ENCODE results near the gene C5.
"Not testable (repeated sequence)": the region's sequence is repeated elsewhere in the genome, so short reads cannot be mapped to it uniquely, and the experiment has no call there.

Gene C5

DNA sequence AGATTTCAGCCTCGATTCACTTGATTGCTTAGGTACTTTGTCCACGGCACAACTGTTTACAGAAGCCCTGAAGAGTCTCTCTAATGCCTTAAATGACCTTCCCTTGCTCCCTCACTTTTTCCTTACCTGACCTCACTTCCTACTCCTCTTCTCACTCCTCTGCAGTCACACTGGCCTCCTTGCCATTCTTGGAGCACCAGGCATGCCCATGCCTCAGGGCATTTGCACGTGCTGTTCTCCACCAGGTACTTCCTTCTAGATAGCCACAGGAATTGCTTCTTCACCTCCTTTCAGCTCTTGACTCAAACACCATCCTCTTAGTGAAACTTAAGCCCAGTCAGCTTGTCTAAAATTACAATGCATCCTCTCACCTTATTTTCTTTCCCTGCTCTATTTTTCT, 71.1 kb downstream of the C5 start:
- DNase-seq (ENCODE audit: low read depth), result no peak

DNA sequence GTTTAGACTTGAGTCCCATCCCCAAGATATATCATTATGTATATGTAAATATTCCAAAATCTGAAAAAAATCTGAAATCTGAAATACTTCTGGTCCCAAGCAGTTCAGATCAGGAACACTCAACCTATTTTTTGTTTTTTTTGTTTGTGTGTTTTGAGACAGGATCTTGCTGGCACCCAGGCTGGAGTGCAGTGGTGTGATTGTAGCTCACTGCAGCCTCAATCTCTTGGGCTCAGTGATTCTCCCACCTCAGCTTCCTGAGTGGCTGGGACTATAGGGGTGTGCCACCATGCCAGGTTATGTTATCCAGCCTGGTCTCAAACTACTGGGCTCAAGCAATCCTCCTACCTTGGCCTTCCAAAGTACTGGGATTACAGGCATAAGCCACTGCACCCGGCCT, 72.8 kb downstream of the C5 start:
- DNase-seq (ENCODE audit: low read depth), result no peak

DNA sequence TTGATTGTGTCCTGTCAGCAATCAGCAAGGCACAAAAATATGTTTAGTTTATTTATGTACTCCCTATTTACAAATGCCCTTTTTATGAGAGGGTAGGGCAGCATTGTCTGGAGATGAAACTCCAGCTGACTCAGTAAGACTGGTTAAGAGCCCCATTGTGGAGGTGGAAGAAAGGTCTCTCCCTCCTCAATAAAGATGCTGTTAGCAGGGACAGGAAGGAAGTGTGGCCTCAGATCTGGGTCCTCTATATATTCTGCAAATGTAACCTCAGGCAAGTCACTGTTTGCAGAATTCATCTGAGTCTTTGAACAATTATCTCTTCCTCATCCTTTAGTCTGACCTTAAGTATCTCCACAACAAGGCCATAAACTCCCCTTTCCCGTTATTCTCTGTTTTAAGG, 75.2 kb downstream of the C5 start:
- no peak for DNase-seq (ENCODE audit: low read depth)

DNA sequence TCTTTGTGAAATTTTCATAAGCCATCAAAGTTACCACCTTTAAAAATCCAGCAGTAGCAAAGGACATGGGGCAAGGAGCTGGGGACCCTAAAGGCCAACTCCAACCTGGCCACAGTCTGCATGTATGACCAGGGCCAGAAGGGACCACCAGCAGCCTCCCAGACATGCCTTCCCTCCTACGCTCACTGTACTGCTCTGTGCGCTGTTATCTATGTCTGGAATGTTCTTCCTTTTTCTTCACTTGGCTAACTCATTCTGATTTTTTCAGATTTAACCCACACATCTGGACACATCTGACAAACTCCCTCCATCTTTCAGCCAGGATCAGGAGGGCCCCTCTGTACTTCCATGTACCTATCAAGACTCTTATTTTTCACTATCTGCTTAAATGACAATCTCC, 75.9 kb downstream of the C5 start:
- no peak for DNase-seq (ENCODE audit: low read depth)

DNA sequence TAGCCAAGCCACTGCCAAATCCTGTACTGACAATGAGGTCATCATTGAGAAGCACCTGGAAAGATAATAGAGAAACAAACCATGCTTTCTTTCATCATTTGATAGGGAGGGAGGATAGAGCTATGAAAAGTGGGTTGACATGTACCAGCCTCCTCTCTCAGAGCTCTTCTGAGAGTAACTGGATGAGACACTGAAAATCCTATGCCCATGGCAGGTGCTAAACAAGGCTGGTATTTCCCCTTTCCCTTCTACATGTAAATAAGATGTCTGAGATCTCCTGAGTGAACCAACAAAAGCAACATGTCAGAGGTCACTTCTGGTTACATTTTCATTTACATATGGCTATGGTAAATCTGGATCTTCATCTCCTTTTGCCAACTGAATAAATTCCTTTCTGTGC, 78.1 kb downstream of the C5 start:
- DNase-seq (ENCODE audit: low read depth), result no peak

- not testable (repeated sequence) for DNase-seq (ENCODE audit: low read depth)
These were observed 78.6 kb downstream of the C5 start for GRCh38 chr9:120971471-120971870.

GRCh38 chr9:120970244-120970643, 79.8 kb downstream of the C5 start:
- no peak for DNase-seq (ENCODE audit: low read depth)

DNA sequence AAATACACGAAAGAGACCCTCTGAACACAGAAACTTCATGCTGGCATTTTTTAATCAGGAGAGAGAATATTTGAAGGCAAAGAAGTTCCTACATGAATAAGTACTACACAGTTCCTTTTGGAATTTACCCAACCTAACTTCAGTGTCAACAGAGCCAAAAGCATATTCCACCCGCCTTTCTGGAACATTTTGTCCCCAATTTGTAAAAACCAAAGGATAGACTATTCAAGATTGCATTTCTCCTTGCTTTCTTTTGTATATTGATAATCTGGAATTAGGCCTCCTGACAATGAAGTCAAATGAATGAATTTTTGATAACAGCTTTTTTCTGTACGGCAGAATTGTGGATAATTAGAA, 84.1 kb downstream of the C5 start:
- DNase-seq (ENCODE audit: low read depth), result no peak

DNA sequence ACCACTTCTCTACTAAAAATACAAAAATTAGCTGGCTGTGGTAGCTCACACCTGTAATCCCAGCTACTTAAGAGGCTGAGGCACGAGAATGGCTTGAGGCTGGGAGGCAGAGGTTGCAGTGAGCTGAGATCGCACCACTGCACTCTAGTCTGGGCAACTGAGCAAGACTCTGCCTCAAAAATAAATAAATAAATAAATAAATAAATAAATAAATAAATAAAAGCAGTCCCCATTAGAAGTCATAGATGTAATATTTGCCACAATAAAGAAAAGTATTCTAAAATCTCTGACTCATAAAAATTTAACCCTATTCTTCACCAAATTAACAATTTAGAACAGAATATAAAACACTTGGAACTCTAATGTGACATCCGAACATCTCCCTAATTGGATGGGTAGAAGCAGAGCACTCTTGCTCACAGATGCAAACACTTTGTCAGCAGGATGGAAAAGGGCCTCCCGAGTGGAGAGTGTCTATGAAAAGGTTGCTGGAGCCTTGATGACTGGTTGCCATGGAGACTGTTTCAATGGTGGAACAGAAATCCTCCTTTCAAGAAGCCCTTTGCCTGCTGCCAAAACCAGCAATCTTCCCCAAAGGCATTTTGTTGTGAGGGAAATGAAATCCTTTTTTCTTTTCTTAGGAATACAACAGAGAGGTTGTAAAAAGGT, 84.6 kb downstream of the C5 start:
- DNase-seq (ENCODE audit: low read depth), result peak; percentile 11

DNA sequence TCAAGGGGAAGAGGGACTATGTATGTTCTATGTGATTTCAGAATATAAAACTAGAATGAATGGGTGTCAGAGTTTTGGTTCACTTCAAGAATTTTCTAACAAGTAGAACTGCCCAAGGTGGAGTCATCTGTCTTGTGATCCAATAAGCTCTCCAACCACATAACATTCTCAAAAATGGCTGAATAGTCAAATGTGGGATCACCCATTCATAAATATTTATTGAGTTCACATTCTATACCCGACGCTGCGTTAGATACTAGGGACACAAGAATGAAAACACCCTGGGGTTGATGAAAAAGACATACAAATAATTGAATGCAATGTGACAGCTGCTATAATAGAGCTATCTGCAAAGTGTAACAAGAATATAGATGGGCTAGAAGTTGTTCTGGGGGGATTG, 88.1 kb downstream of the C5 start:
- DNase-seq (ENCODE audit: low read depth), result no peak

DNA sequence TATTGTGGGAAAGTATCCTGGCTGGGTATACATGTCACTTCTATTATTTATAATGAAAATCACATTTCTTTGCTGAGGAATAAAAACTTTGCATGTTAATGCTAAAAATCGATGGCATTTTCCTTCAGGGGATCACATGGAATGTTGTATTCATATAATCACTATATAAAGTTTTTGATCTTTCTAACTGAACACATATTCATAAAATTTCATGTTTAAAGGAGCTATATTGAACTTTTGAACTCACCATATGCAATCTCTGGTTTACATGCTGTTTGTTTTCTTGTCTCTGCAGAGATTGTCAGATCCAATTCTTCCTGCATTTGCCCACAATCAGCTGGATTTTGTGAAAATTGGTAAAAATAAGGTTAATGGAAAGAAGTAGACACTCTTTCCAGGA, 90.1 kb downstream of the C5 start:
- no peak for DNase-seq (ENCODE audit: low read depth)

DNA sequence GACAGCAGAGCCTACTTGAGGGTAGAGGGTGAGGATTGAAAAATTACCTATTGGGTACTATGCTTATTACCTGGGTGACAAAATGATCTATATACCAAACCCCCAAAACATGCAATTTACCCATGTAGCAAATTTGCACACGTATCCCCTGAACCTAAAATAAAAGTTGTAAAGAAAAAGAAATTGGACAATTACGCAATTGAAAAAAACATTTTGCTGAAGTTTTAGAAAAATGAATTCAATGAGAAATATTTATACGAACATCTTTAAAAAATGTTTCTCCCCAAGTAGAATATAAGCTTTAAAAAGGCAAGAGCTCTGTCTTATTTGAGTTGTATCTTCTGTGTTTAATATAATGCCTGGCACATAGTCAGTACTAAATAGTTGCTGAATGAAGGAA, 93.2 kb downstream of the C5 start:
- no peak for DNase-seq (ENCODE audit: low read depth)

GRCh38 chr9:120951960-120952618, 98.0 kb downstream of the C5 start:
- DNase-seq (ENCODE audit: low read depth), result no peak

DNA sequence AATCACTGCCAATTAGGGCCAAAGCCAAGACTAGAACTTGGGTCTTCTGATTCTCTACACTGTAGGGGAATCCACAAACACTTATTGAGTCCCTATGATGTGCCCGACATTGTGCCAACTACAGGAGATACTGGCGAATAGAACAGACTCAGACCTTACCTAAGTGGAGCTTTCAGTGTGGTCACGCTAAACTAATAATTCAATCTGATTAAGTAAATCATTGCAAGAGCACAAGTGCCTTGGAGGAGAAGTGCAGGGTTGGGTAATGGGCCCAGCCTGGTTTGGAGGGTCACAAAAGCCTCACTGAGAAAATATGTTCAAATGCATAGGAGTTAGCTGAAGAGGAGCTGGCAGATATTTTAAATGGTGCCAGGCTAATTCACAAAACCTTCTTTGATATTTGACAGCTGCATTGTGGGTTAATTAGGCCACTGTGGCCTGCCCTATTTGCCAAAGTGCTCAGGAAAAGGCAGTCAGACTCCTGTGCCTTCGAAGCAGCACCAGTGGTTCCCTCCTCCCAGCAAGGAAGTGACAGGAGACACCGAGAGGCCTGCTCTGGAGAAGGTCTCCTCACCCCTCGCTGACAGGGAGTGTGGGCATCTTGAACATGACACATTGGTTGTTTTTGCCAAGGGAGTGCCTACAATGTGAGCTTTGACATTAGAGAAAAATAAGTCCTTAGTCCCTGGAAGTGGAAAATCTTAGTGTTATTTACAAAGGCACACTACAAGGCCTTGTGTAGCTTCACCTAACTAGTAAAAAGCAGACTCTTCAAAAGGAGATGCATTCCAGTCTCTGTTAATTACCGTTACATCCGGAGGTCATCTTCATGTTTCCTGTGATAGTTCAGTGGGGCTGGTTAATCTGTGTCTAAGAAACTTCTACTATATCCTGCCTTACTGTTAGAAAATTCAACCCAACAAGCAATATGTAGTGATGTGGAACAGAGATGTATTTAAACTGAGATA, 99.4 kb downstream of the C5 start:
- DNase-seq (ENCODE audit: low read depth), result peak; percentile 19

GRCh38 chr9:120949290-120949689, 100.8 kb downstream of the C5 start:
- DNase-seq (ENCODE audit: low read depth), result no peak

GRCh38 chr9:120948824-120949223, 101.3 kb downstream of the C5 start:
- DNase-seq (ENCODE audit: low read depth), result no peak

DNA sequence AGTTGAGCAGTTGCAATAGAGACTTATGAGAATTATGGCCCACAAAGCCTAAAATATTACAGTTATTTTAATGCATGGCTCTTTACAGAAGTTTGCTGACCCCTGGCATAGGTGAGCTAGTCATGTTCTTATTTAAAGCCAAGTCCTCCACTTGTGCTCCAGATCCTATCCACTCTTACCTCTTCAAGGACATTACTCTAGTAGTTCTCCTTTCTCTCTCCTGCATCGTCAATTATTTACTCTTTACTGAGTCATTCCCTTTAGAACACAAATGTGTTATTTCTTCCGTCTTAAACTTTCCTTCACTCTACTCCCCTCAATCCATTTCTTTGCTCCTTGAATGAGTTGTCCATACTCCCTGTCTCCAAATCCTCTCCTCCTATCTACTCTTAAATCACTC, 102.9 kb downstream of the C5 start:
- DNase-seq (ENCODE audit: low read depth), result no peak

- peak; percentile 70 for DNase-seq (ENCODE audit: low read depth)
These were observed 103.8 kb downstream of the C5 start for GRCh38 chr9:120946259-120946658.

GRCh38 chr9:120944948-120945347, 105.1 kb downstream of the C5 start:
- DNase-seq (ENCODE audit: low read depth), result no peak

DNA sequence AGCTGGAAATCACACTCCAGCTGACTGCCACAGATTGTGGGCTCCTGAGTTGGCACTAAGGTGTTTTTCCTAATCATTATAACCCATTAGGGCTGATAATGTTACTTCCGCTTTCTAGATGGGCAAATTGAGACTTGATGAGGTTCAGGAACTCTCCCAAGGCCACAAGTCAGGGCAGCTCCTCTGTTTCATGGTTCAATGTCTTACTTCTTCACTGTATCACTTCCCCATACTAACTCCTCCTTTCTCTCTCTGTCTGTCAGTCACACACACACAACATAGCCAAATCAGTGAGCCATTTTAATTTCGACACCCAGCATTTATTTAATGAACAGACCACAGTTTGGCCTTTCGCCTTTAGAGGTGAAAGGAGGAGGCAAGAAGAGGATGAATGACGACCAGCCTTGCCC, 105.6 kb downstream of the C5 start:
- no peak for DNase-seq (ENCODE audit: low read depth)

DNA sequence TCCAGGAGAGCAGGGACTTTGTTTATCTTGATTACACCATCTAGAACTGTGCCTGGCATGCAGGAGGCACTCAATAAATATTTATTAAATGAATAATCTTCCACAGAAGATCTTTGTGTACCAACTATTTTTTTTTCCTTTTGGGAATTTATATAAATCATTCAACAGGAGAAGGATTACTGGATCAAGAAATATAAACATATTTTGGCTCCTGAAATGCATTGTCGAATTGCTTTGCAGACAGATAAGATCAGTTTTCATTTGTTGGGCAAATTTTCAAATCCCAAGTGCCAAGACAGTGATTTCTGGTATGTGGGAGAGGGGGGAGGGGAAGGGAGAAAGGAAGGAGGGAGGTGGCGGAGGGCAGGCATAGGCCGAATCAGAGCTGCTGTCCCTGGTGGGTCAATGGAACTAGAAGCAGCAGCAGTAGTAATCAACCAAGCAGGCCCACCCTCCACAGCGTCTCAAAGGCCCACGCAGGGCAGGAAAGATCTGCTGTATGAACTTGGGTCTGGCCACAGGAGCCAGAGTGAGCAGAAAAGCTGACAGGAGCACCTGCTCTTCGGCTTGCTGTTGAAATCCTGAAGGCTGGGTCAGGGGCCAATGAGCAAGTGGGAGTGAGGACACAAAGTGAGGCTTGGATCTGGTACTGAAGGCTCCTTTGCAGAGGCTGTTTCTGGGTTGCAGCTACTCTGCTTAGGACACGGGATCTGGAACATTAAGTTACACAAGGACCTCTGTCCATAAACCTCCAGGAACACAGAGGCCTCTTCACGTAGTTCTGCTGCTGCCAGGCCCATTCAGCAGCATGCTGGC, 107.7 kb downstream of the C5 start:
- DNase-seq (ENCODE audit: low read depth), result peak; percentile 43

Data from EH (cell line).